ENCODE data around the gene INAVA. TPM values are rescaled to one million over a fixed set of nuclear protein-coding genes. Genes with fewer than 3 reads are reported as not detected.

Gene INAVA
- total and polyA plus RNA-seq, 9 of the 15 experiments (the other 6 are each of a cell fraction or from before 2014, with no cell fraction given), result 0.09 TPM; not detected in 8

DNA sequence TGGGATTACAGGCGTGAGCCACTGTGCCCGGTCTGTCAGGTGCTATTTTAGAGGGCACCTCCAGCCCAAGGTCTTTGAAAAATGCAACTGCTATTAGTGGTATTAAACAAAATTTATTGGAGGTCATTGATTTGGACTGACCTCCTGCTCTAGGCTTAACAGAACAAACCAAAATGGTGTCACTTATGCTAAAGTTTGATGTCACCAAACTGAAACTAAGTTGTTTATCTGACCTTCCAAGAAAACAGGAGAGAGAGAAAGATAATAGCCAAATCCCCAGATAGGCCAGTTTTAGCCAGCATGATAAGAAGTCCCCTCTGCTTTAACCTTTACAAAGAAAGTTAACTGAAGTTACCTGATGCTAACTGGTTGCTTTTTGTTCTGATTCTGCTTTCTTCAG lies 8.1 kb upstream of the INAVA start (continued):
- TF ChIP-seq, protein P1, sequence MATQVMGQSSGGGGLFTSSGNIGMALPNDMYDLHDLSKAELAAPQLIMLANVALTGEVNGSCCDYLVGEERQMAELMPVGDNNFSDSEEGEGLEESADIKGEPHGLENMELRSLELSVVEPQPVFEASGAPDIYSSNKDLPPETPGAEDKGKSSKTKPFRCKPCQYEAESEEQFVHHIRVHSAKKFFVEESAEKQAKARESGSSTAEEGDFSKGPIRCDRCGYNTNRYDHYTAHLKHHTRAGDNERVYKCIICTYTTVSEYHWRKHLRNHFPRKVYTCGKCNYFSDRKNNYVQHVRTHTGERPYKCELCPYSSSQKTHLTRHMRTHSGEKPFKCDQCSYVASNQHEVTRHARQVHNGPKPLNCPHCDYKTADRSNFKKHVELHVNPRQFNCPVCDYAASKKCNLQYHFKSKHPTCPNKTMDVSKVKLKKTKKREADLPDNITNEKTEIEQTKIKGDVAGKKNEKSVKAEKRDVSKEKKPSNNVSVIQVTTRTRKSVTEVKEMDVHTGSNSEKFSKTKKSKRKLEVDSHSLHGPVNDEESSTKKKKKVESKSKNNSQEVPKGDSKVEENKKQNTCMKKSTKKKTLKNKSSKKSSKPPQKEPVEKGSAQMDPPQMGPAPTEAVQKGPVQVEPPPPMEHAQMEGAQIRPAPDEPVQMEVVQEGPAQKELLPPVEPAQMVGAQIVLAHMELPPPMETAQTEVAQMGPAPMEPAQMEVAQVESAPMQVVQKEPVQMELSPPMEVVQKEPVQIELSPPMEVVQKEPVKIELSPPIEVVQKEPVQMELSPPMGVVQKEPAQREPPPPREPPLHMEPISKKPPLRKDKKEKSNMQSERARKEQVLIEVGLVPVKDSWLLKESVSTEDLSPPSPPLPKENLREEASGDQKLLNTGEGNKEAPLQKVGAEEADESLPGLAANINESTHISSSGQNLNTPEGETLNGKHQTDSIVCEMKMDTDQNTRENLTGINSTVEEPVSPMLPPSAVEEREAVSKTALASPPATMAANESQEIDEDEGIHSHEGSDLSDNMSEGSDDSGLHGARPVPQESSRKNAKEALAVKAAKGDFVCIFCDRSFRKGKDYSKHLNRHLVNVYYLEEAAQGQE (IDR thresholded peaks at IDR 0.05; ENCODE audit: borderline replicate concordance), result peak; percentile 64
- TF ChIP-seq, protein P1 (CRISPR knock-in tag; IDR thresholded peaks at IDR 0.05; ENCODE audit: low read depth), result no peak
- TF ChIP-seq SIRT6 (IDR thresholded peaks at IDR 0.05; ENCODE audit: low read depth, low read length) (no peak), MAFG (tag; conservative IDR thresholded peaks at IDR 0.05) (no peak), ZNF609 (CRISPR knock-in tag; IDR thresholded peaks at IDR 0.05; ENCODE audit: borderline replicate concordance) (no peak), SRF (CRISPR knock-in tag; IDR thresholded peaks at IDR 0.05) (no peak), BRCA1 (IDR thresholded peaks at IDR 0.05) (no peak), BRCA1 (CRISPR knock-in tag; IDR thresholded peaks at IDR 0.05) (no peak), ZNF511 (CRISPR knock-in tag; IDR thresholded peaks at IDR 0.05) (no peak), PML (IDR thresholded peaks at IDR 0.05; ENCODE audit: low read length) (no peak), ZNF75A (CRISPR knock-in tag; IDR thresholded peaks at IDR 0.05) (no peak), DDX20 (tag; IDR thresholded peaks at IDR 0.05; ENCODE audit: low read depth) (peak; percentile 87), ZZZ3 (IDR thresholded peaks at IDR 0.05) (no peak)
